ENCODE measurements around the gene FARS2.

DNA sequence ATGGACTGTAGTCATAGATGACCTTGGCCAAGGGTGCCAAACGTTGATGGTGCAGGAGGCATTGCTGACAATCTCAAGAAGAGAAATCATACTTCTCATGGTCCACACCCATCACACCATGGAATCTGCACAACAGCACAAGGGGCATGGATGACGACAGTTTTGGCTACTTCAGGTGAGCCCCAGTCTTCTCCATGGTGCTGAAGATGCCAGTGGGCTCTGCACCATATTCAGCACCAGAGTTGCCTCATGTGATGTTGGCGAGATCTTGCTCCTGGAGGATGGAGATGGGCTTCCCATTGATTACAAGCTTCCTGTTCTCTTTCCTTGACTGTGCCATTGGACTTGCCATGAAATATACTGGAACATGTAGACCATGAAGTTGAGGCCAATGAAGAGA lies 556.6 kb downstream of the FARS2 start:
- TF ChIP-seq POLR2A (IDR thresholded peaks at IDR 0.05; ENCODE audit: low read length) = no peak
- no peak for TF ChIP-seq GATA1 (IDR thresholded peaks at IDR 0.05; ENCODE audit: low read depth, low read length)
